Measurements from ENCODE around the gene EIPR1.

DNA sequence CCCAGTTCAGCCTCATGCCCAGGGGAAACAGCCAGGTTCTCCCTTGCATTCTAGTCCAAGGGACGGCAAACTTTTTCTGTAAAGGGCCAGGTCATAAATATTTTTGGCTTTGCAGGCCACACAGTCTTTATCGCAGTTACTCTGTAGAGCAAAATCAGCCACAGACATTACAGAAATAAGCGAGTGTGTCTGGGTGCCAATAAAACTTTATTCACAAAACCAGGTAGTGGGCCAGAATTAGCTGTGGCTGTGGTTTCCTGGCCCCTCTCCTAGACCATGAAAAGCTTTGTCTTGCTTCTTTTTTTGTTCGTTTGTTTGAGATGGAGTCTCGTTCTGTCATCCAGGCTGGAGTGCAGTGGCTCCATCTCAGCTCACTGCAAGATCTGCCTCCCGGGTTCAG is 80.1 kb downstream of the EIPR1 start:
- TF ChIP-seq ESRRG (CRISPR knock-in tag; IDR thresholded peaks at IDR 0.05) (no peak), OSR1 (CRISPR knock-in tag; IDR thresholded peaks at IDR 0.05) (no peak)
